ENCODE results near the gene TRABD2B. TPM values are rescaled to one million over a fixed set of nuclear protein-coding genes. Genes with fewer than 3 reads are reported as not detected.

The TRABD2B gene
- total RNA-seq, 1 donor from 2014 or later, result 1.8 TPM

DNA sequence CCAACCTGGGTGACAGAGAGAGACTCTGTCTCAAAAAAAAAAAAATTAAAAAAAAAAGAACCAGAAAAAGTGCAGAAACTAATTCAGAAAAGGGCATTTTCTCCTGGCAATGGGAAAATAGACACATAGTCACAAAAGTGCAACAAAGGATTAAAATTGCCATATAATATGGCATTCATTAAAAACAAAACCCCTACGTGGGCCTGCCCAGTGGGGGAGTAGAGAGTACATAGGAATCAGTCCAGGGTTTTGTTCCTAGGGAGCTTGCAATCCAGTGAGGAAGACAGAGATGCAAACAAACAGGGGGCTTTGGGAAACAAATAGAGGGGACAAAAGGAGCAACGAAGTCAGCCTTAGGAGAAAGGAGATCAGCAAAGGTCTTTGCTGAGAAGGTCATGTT lies 4.5 kb upstream of the TRABD2B start:
- ATAC-seq (no peak), DNase-seq (no peak)
- H3K27me3 ChIP-seq (ENCODE audit: low read depth), result peaks cover 19% of the 10 kb centered on the region
- H3K27ac ChIP-seq, result no peak overlapping the region
- no peaks in the 10 kb centered on the region for H3K9me3 ChIP-seq
- no peaks in the 10 kb centered on the region for H3K36me3 ChIP-seq
- intact Hi-C loops (cut with DNase I), result no loop called here
- no peak for TF ChIP-seq CTCF (IDR thresholded peaks at IDR 0.05)
- no peak overlapping the region for H3K4me3 ChIP-seq
- H3K4me1 ChIP-seq, result no peaks in the 10 kb centered on the region

GRCh38 chr1:48000883-48001282 lies 3.7 kb upstream of the TRABD2B start:
- no peak for ATAC-seq

DNA sequence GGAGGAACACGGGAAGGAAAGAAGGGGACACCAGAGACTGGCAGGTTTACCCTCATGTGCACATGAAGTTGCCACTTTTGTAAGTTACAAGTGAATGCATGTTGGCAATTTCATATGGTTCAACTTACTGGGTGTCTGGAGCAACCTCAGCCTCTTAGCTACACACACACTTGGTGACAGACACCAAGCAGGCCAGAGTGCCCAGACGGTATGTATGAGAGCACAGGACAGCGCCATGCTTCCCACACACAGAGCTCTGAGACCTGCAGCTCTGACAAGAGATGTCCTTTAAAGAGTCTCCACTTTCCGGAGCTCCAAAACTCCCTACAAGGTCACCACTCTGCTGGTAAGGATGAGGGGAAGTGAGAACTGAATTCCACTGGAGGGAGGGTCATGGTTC lies 1.9 kb upstream of the TRABD2B start:
- Histone ChIP-seq H3K27me3 (ENCODE audit: low read depth) (peaks cover 35% of the 10 kb centered on the region), H3K4me3 (no peak overlapping the region), H3K27ac (no peak overlapping the region), H3K36me3 (no peaks in the 10 kb centered on the region), H3K9me3 (no peaks in the 10 kb centered on the region), H3K4me1 (no peaks in the 10 kb centered on the region)
- DNase-seq, result no peak
- intact Hi-C loops (cut with DNase I), result no loop called here
- no peak for TF ChIP-seq CTCF (IDR thresholded peaks at IDR 0.05)
- ATAC-seq, result no peak

More at GRCh38 chr1:48000883-48001282, 3.7 kb upstream of the TRABD2B start:
- no peak for TF ChIP-seq CTCF (IDR thresholded peaks at IDR 0.05)
- Histone ChIP-seq H3K4me1 (no peaks in the 10 kb centered on the region), H3K27ac (no peak overlapping the region), H3K36me3 (no peaks in the 10 kb centered on the region), H3K9me3 (no peaks in the 10 kb centered on the region), H3K27me3 (ENCODE audit: low read depth) (peaks cover 27% of the 10 kb centered on the region), H3K4me3 (no peak overlapping the region)
- intact Hi-C loops (cut with DNase I), result no loop called here
- no peak for DNase-seq

- intact Hi-C loops (cut with DNase I), result no loop called here
- Histone ChIP-seq H3K36me3 (no peaks in the 10 kb centered on the region), H3K9me3 (no peaks in the 10 kb centered on the region), H3K27me3 (ENCODE audit: low read depth) (peaks cover 35% of the 10 kb centered on the region), H3K27ac (no peak overlapping the region), H3K4me1 (no peaks in the 10 kb centered on the region), H3K4me3 (no peak overlapping the region)
- no peak for TF ChIP-seq CTCF (IDR thresholded peaks at IDR 0.05)
- DNase-seq, result no peak
- ATAC-seq, result no peak
Observed at GRCh38 chr1:47998396-47998990, 1.3 kb upstream of the TRABD2B start.

DNA sequence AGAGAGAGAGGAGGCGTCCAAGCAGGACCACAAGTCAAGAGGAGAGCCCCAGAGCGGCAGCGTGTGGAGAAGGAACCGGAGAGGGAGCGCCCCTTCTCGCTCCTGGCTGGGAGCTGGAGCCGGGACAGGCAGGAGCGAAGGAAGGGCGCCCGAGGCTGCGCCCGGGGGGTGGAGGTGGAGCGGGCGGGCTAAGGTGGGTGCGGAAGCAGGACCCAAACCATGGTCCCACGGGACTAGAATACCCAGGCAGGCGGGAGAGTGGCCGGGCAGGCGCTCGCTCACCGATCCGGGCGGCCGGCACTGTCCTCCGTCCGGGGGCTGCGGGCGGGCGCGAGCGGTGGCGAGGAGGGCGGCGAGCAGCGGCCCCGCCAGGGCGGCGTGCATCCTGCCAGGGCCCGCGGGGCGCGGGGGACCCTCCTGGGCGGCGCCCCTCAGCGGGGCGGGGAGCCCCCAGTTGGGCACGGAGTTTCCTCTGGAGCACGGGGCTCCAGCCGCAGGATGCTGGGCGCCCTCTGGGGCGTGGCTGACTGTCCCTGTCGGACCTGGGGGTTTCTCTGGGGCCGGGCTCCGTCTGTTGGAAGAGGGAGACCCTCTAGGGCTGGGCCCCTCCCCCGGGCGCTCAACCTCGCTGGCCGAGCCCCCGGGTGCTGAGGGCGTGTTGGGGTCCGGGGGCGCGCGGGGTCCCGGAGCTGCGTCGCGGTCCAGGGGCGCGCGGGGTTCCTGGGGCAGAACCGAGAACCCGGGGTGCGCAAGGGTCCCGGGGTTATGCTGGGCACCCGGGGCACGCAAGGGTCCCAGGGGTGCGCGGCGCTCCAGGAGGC lies 569 bp downstream of the TRABD2B start:
- Histone ChIP-seq H3K4me3 (peak overlapping the region; percentile 53), H3K4me1 (no peaks in the 10 kb centered on the region), H3K27me3 (ENCODE audit: low read depth) (peaks cover 35% of the 10 kb centered on the region), H3K27ac (peak overlapping the region; percentile 24), H3K36me3 (no peaks in the 10 kb centered on the region), H3K9me3 (no peaks in the 10 kb centered on the region)
- ATAC-seq, result peak in 1 of 2 donors; percentile 25
- DNase-seq, result no peak
- intact Hi-C loops (cut with DNase I), result no loop called here
- no peak for TF ChIP-seq CTCF (IDR thresholded peaks at IDR 0.05)

Data from lower lobe of right lung (tissue), 2 donors.